Measurements from ENCODE around the gene SLC39A8.

DNA sequence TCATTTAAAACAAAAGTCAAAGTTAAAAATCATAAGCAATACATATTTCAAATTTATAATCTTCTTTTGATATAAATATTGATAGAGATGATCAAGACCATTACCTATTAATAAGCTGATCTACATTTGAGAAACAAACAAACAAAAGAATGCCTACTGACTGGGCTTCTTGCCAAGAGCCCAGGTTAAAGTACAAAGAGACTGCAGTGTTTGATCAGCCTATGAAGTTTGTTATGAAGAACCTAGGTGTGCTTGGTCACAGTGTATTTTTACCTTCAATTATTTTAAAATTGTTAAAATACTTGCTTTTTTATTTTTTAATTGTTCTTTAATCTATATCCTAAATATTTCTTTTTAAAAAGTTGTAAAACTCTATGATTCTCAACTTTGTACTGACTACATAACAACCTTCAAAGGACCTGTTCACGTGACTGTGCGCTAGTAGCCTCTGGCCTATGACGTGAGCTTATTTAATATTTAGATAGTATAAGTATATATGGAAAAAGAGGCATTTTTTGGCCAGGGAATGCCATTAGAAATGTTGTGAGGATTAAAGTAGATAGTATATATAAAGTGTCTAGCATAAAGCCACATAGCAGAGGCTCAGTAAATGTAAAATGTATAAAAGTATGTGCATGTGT, 11.4 kb upstream of the SLC39A8 start:
- TF ChIP-seq POLR2A (IDR thresholded peaks at IDR 0.05): no peak
- TF ChIP-seq, protein P1, sequence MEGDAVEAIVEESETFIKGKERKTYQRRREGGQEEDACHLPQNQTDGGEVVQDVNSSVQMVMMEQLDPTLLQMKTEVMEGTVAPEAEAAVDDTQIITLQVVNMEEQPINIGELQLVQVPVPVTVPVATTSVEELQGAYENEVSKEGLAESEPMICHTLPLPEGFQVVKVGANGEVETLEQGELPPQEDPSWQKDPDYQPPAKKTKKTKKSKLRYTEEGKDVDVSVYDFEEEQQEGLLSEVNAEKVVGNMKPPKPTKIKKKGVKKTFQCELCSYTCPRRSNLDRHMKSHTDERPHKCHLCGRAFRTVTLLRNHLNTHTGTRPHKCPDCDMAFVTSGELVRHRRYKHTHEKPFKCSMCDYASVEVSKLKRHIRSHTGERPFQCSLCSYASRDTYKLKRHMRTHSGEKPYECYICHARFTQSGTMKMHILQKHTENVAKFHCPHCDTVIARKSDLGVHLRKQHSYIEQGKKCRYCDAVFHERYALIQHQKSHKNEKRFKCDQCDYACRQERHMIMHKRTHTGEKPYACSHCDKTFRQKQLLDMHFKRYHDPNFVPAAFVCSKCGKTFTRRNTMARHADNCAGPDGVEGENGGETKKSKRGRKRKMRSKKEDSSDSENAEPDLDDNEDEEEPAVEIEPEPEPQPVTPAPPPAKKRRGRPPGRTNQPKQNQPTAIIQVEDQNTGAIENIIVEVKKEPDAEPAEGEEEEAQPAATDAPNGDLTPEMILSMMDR (IDR thresholded peaks at IDR 0.05): no peak
